Ovary (tissue), 9 donors: Measurements from ENCODE around the gene KLHDC8A. TPM values are rescaled to one million over a fixed set of nuclear protein-coding genes. Genes with fewer than 3 reads are reported as not detected.
A peak's percentile ranks its signal among the peaks of the same experiment; 100 is the strongest.

Experiments
- DNase-seq, 5 donors: peaks; one replicate each; pipeline ENCODE4 v3.0.0-alpha.2; 2019 to 2020
- H3K27ac ChIP-seq, 2 donors: fragments of 200-600 bp; one replicate each; pipeline versions ENCODE4 v1.5.1 to v1.8.0; 2019 to 2022
- H3K27me3 ChIP-seq: fragments of 200-600 bp; one replicate; pipeline ENCODE4 v1.8.0; 2022
- H3K36me3 ChIP-seq: fragments of 200-600 bp; sonication (generic); one replicate; pipeline ENCODE4 v1.5.1; 2019
- H3K4me1 ChIP-seq: one replicate; pipeline ENCODE4 v1.8.1; 2013; ENCODE audit warnings: mild to moderate bottlenecking, moderate library complexity; ENCODE audit not compliant: insufficient read depth
- H3K4me3 ChIP-seq: fragments of 200-600 bp; sonication (generic); one replicate; pipeline ENCODE4 v1.5.1; 2017
- H3K9me3 ChIP-seq, 2 donors: fragments of 200-600 bp in 1 of 2; sonication (generic) in 1 of 2; one replicate each; pipeline versions ENCODE4 v1.5.1 to v1.8.1; 2013 to 2019; ENCODE audit warnings: mild to moderate bottlenecking in 1 of 2, moderate library complexity in 1 of 2
- CTCF ChIP-seq, 3 donors: fragments of 450-650 bp in 2 of 3; fragments of 200-600 bp in 1 of 3; IDR thresholded peaks; one replicate each; pipeline versions ENCODE4 v1.5.1 to v1.8.0; 2016 to 2022; ENCODE audit warnings: antibody characterized with exemption in 3 of 3, mild to moderate bottlenecking in 1 of 3
- EP300 ChIP-seq: sonication (generic); formaldehyde crosslinking; IDR thresholded peaks from one replicate; pipeline ENCODE4 v1.6.1; 2017; ENCODE audit warnings: antibody characterized with exemption
- POLR2A ChIP-seq: fragments of 450-650 bp; IDR thresholded peaks from one replicate; pipeline ENCODE4 v1.6.1; 2017; ENCODE audit warnings: antibody characterized with exemption, mild to moderate bottlenecking, moderate library complexity
- WGBS, 3 donors: extraction: QIAGEN DNeasy Blood & Tissue Kit in 1 of 3; methylation state at CpG; one replicate each; pipeline versions ENCODE4 v1.1.5 to v1.1.7; 2013 to 2017; 5-methylcytosine and 5-hydroxymethylcytosine counted together
- intact Hi-C, 4 donors: fragments of 100-400 bp; cut with DNase I; formaldehyde crosslinking; loops; one replicate each; pipeline versions ENCODE4 v1.11.0 to v1.15.1; 2022 to 2023
- polyA plus RNA-seq, 2 donors: library from polyadenylated mRNA; stranded (reverse); fragments of 200-250 nt in 1 of 2; fragments of 350-450 nt in 1 of 2; fragmentation: Illumina TruSeq in 1 of 2; extraction: RNeasy Lipid Tissue Mini Kit (QIAGEN cat#74804) in 1 of 2; gene quantifications; one replicate each; pipeline ENCODE4 v1.2.3, GENCODE V29; 2013 to 2014
- small RNA-seq: library from RNA; depleted of rRNA; stranded (forward); fragments of <200 nt; gene quantifications from one replicate; pipeline ENCODE3, GENCODE V24; 2016
- total RNA-seq, 7 donors: library from RNA; depleted of rRNA in 2 of 7; stranded (reverse); fragments of >200 nt in 2 of 7; fragmentation: NEBNext Ultra II Directional in 3 of 7; extraction: Animal tissue kit (Norgen Biotek cat#: 25700) in 3 of 7; gene quantifications; one replicate each; pipeline versions ENCODE4 v1.1.0 to v1.2.4, GENCODE V29; 2016 to 2023
- donor health status: DM: no; HTN: no; CAD: no; lungs with moderate emphysema.
- donor health status: DM: no; HTN: no; CAD: no.
- donor health status: Bipolar disorder and iron deficiency.
- donor health status: DM: yes; HTN: yes; CAD: no.
- donor health status: DM: no; HTN: no; CAD: no.
- donor health status: DM: yes; HTN: yes; CAD: no.

The KLHDC8A gene
- total and polyA plus RNA-seq, 9 donors, result 111 to 457 (median 270) TPM

DNA sequence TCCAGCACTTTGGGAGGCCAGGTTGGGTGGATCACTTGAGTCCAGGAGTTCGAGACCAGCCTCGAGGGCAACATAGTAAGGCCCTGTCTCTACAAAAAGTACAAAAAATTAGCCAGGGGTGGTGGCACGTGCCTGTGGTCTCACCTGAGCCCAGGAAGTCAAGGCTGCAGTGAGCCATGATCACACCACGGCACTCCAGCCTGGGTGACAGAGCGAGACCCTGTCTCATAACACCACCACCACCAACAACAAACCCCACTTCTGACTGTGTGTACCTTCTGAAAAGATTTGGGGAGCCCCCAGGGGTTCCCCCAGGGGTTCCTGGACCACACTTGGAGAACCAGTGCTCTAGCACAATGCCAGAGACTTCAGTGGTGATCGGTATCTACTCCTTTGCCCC lies 65.1 kb downstream of the KLHDC8A start:
- Histone ChIP-seq H3K36me3 (no peaks in the 10 kb centered on the region), H3K4me1 (peaks cover 13% of the 10 kb centered on the region), H3K4me3 (no peak overlapping the region), H3K27me3 (no peaks in the 10 kb centered on the region), H3K9me3 (no peaks in the 10 kb centered on the region), H3K27ac (no peak overlapping the region)
- DNase-seq, result no peak
- intact Hi-C loops, result no loop called here
- TF ChIP-seq EP300 (no peak), CTCF (IDR thresholded peaks at IDR 0.05) (no peak), POLR2A (no peak)
- 94 to 98% (median 95%) methylated on average over 6 of the region's 6 CpGs for WGBS, 3 donors

DNA sequence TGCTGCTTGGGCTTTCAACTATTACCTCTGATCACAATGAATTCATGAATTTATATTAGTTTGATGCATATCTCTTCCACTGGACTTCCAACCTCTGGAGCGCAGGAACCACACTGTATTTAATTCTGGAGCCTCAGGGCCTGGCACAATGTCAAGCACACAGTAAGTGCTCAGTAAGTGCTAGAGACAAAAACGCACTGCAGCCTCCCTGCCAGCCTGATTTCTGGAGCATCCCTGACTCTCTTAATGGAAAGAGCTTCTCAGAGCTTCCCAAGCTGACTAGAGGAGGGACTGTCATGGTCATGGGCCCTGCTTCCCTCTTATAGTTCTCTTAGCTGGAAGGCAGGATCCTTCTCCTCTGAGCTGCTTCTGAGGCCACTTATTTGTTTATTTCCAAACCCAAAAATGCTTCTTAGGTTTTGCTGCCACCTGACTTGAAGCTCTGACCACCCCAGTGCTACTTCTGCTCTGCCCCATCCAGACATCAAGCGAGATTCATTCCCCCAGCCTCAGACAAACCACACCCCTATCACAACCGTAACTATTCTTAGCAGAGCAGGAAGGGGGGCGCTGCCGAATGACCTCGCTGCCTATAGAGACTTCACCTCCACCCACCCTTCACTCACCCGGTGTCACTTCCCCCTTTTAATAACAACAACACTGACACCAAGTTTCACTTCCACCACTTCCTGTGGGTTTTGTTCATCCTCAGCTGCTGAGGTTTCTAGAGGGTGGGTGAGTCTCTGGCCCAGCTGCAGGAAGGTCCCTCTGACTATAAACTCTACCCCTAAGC lies 68.8 kb downstream of the KLHDC8A start:
- TF ChIP-seq CTCF (IDR thresholded peaks at IDR 0.05), result no peak
- intact Hi-C loops, result no loop called here
- peaks cover 11% of the 10 kb centered on the region for H3K4me1 ChIP-seq
- H3K9me3 ChIP-seq, result no peaks in the 10 kb centered on the region
- no peak for DNase-seq
- no peaks in the 10 kb centered on the region for H3K27me3 ChIP-seq
- no peak overlapping the region for H3K27ac ChIP-seq
- H3K4me3 ChIP-seq, result no peak overlapping the region
- 67 to 78% (median 70%) methylated on average over 8 of the region's 8 CpGs for WGBS, 3 donors
- no peaks in the 10 kb centered on the region for H3K36me3 ChIP-seq

GRCh38 chr1:205287076-205287475 lies 69.6 kb downstream of the KLHDC8A start:
- Histone ChIP-seq H3K27ac (no peak overlapping the region), H3K36me3 (no peaks in the 10 kb centered on the region), H3K9me3 (no peaks in the 10 kb centered on the region), H3K27me3 (no peaks in the 10 kb centered on the region), H3K4me3 (no peak overlapping the region), H3K4me1 (peaks cover 11% of the 10 kb centered on the region)
- intact Hi-C loops, result no loop called here
- TF ChIP-seq EP300 (no peak), POLR2A (no peak), CTCF (IDR thresholded peaks at IDR 0.05) (no peak)
- WGBS, 3 donors, result 75 to 92% (median 84%) methylated on average over 3 of the region's 3 CpGs
- no peak for DNase-seq

GRCh38 chr1:205286335-205286950 lies 70.3 kb downstream of the KLHDC8A start:
- 79 to 85% (median 83%) methylated on average over 9 of the region's 9 CpGs for WGBS, 3 donors

More at GRCh38 chr1:205286335-205286950, 70.3 kb downstream of the KLHDC8A start:
- peak overlapping the region in 1 of 2 donors; percentile 53 for H3K27ac ChIP-seq
- H3K27me3 ChIP-seq, result no peaks in the 10 kb centered on the region
- no peaks in the 10 kb centered on the region for H3K9me3 ChIP-seq
- H3K4me1 ChIP-seq, result peaks cover 11% of the 10 kb centered on the region
- no peak for DNase-seq
- TF ChIP-seq EP300, result no peak
- no peak for TF ChIP-seq POLR2A
- no peak for TF ChIP-seq CTCF (IDR thresholded peaks at IDR 0.05)
- no peaks in the 10 kb centered on the region for H3K36me3 ChIP-seq
- intact Hi-C loops, result no loop called here
- H3K4me3 ChIP-seq, result no peak overlapping the region

Small RNA genes lying within 50 kb of the gene (small RNA-seq; reads per million reads assigned to genes)
- gene SNRPGP10, result not detected

Other genes with a start within 250 kb of the KLHDC8A start
- gene RBBP5, start 234.9 kb downstream of the KLHDC8A start, total RNA-seq, result 10 to 100 TPM in 6 of 7 donors, 1 to 10 TPM in 1; 10.0 to 19.1 (median 15.1) TPM
- gene RBBP5, start 234.9 kb downstream of the KLHDC8A start, polyA plus RNA-seq, result 10 to 100 TPM in 1 of 2 donors, 1 to 10 TPM in 1; 6.8 to 16.7 TPM
- gene DSTYK, start 145.2 kb downstream of the KLHDC8A start, total RNA-seq, result 10 to 100 TPM in 6 of 7 donors, 1 to 10 TPM in 1; 8.8 to 20.0 (median 18.0) TPM
- 10 to 100 TPM; 10.7 to 18.8 TPM for gene DSTYK, start 145.2 kb downstream of the KLHDC8A start, polyA plus RNA-seq
- gene TMCC2, start 129.0 kb downstream of the KLHDC8A start, total RNA-seq, result 10 to 100 TPM in 1 of 7 donors, 1 to 10 TPM in 6; 2.6 to 10.1 (median 7.8) TPM
- gene TMCC2, start 129.0 kb downstream of the KLHDC8A start, polyA plus RNA-seq, result 10 to 100 TPM in 1 of 2 donors, 1 to 10 TPM in 1; 2.3 to 11.0 TPM
- 10 to 100 TPM in 1 of 7 donors, 1 to 10 TPM in 6; 2.7 to 53.2 (median 3.7) TPM for gene NUAK2, start 35.2 kb downstream of the KLHDC8A start, total RNA-seq
- gene NUAK2, start 35.2 kb downstream of the KLHDC8A start, polyA plus RNA-seq, result 1 to 10 TPM; 1.2 to 1.5 TPM
- gene LEMD1, start 65.1 kb upstream of the KLHDC8A start, total RNA-seq, result 1 to 10 TPM in 4 of 7 donors, under 1 TPM in 2, not detected in 1; 0.43 to 7.0 (median 1.2) TPM
- under 1 TPM; 0.58 to 0.90 TPM for gene LEMD1, start 65.1 kb upstream of the KLHDC8A start, polyA plus RNA-seq
- gene BLACAT1, start 99.1 kb upstream of the KLHDC8A start, total RNA-seq, result 1 to 10 TPM in 3 of 7 donors, under 1 TPM in 4; 0.08 to 2.1 (median 0.60) TPM
- under 1 TPM; 0.15 to 0.30 TPM for gene BLACAT1, start 99.1 kb upstream of the KLHDC8A start, polyA plus RNA-seq
- gene CDK18, start 147.7 kb upstream of the KLHDC8A start, total RNA-seq, result 10 to 100 TPM; 11.0 to 31.5 (median 19.6) TPM
- 10 to 100 TPM in 1 of 2 donors, 1 to 10 TPM in 1; 6.3 to 13.3 TPM for gene CDK18, start 147.7 kb upstream of the KLHDC8A start, polyA plus RNA-seq